KOPT-K1 (cell line): ENCODE data around the gene GIMAP8.

Experiments used
- H3K27ac ChIP-seq: fragments of 200-600 bp; sonication (generic); 2 replicates; pipeline ENCODE4 v1.5.1; 2016; ENCODE audit warnings: antibody characterized with exemption, mild to moderate bottlenecking, low read depth, low read length; ENCODE audit not compliant: poor library complexity, severe bottlenecking
- H3K36me3 ChIP-seq: fragments of 200-600 bp; sonication (generic); 2 replicates; pipeline ENCODE4 v1.5.1; 2017; ENCODE audit warnings: antibody characterized with exemption, mild to moderate bottlenecking, low read length, moderate library complexity; ENCODE audit not compliant: insufficient read depth
- H3K9me3 ChIP-seq: fragments of 200-600 bp; sonication (generic); 2 replicates; pipeline ENCODE4 v1.5.1; 2017; ENCODE audit warnings: antibody characterized with exemption, low read length, mild to moderate bottlenecking; ENCODE audit not compliant: insufficient read depth, poor library complexity, severe bottlenecking

GIMAP8 gene

GRCh38 chr7:150408393-150409299 is 41.8 kb upstream of the GIMAP8 start:
- Histone ChIP-seq H3K9me3 (no peaks in the 10 kb centered on the region), H3K27ac (peak overlapping the region; percentile 95), H3K36me3 (peaks cover 57% of the 10 kb centered on the region)

- H3K27ac ChIP-seq = peak overlapping the region; percentile 95
- peaks cover 59% of the 10 kb centered on the region for H3K36me3 ChIP-seq
Measured at GRCh38 chr7:150409300-150410030, 41.0 kb upstream of the GIMAP8 start.

GRCh38 chr7:150410131-150410530 is 40.3 kb upstream of the GIMAP8 start:
- peak overlapping the region; percentile 95 for H3K27ac ChIP-seq
- H3K36me3 ChIP-seq = peaks cover 59% of the 10 kb centered on the region
- no peaks in the 10 kb centered on the region for H3K9me3 ChIP-seq

More at GRCh38 chr7:150409300-150410030, 41.0 kb upstream of the GIMAP8 start:
- no peaks in the 10 kb centered on the region for H3K9me3 ChIP-seq

GRCh38 chr7:150410680-150411346 is 39.6 kb upstream of the GIMAP8 start:
- H3K36me3 ChIP-seq = peaks cover 59% of the 10 kb centered on the region
- H3K9me3 ChIP-seq = no peaks in the 10 kb centered on the region
- H3K27ac ChIP-seq = no peak overlapping the region

GRCh38 chr7:150411606-150412005 is 38.8 kb upstream of the GIMAP8 start:
- peaks cover 59% of the 10 kb centered on the region for H3K36me3 ChIP-seq
- no peak overlapping the region for H3K27ac ChIP-seq
- H3K9me3 ChIP-seq = no peaks in the 10 kb centered on the region

- peaks cover 59% of the 10 kb centered on the region for H3K36me3 ChIP-seq
- H3K27ac ChIP-seq = no peak overlapping the region
- H3K9me3 ChIP-seq = no peaks in the 10 kb centered on the region
Measured at GRCh38 chr7:150412016-150412415, 38.4 kb upstream of the GIMAP8 start.

GRCh38 chr7:150412518-150413488 is 37.6 kb upstream of the GIMAP8 start:
- H3K36me3 ChIP-seq = peaks cover 59% of the 10 kb centered on the region
- no peak overlapping the region for H3K27ac ChIP-seq
- no peaks in the 10 kb centered on the region for H3K9me3 ChIP-seq

GRCh38 chr7:150413640-150414081 is 36.8 kb upstream of the GIMAP8 start:
- Histone ChIP-seq H3K9me3 (no peaks in the 10 kb centered on the region), H3K36me3 (peaks cover 51% of the 10 kb centered on the region), H3K27ac (no peak overlapping the region)

GRCh38 chr7:150415161-150416153 is 35.0 kb upstream of the GIMAP8 start:
- peaks cover 33% of the 10 kb centered on the region for H3K36me3 ChIP-seq
- no peaks in the 10 kb centered on the region for H3K9me3 ChIP-seq
- no peak overlapping the region for H3K27ac ChIP-seq

GRCh38 chr7:150417239-150417638 is 33.2 kb upstream of the GIMAP8 start:
- H3K9me3 ChIP-seq = no peaks in the 10 kb centered on the region
- no peak overlapping the region for H3K27ac ChIP-seq
- peaks cover 15% of the 10 kb centered on the region for H3K36me3 ChIP-seq

GRCh38 chr7:150417863-150418262 is 32.6 kb upstream of the GIMAP8 start:
- Histone ChIP-seq H3K36me3 (peaks cover 9% of the 10 kb centered on the region; the same call in 1 of the 2 replicates), H3K27ac (no peak overlapping the region), H3K9me3 (no peaks in the 10 kb centered on the region)

- H3K36me3 ChIP-seq = no peaks in the 10 kb centered on the region
- H3K9me3 ChIP-seq = no peaks in the 10 kb centered on the region
- H3K27ac ChIP-seq = no peak overlapping the region
Measured at GRCh38 chr7:150420242-150420641, 30.2 kb upstream of the GIMAP8 start.

- Histone ChIP-seq H3K9me3 (no peaks in the 10 kb centered on the region), H3K36me3 (no peaks in the 10 kb centered on the region), H3K27ac (peak overlapping the region; percentile 23)
Measured at GRCh38 chr7:150420987-150421674, 29.3 kb upstream of the GIMAP8 start.
